K562 (cell line): Measurements from ENCODE around the gene PFDN4. TPM values are rescaled to one million over a fixed set of nuclear protein-coding genes. Genes with fewer than 3 reads are reported as not detected.

Experiments used
- NR2C2 ChIP-seq, 2 experiments: fragments of 200-800 bp in 1 of 2; sonication (Bioruptor generic) in 1 of 2; sonication (generic) in 1 of 2; formaldehyde crosslinking in 1 of 2; IDR thresholded peaks; 2 replicates each; pipeline versions ENCODE4 v1.6.1 to v1.8.0; 2016 to 2022; ENCODE audit warnings: mild to moderate bottlenecking in 1 of 2, missing compliant biosample characterization in 1 of 2, missing genetic modification characterization in 1 of 2, missing genetic modification reagents in 1 of 2
- RAD51 ChIP-seq: fragments of 450-650 bp; IDR thresholded peaks from 2 replicates; pipeline ENCODE4 v1.7.1; 2016; ENCODE audit warnings: low read depth, mild to moderate bottlenecking, borderline replicate concordance
- USF2 ChIP-seq: sonication (generic); formaldehyde crosslinking; IDR thresholded peaks from 2 replicates; pipeline ENCODE4 v1.5.0; 2020; ENCODE audit warnings: missing genetic modification reagents
- ZFX ChIP-seq: sonication (generic); formaldehyde crosslinking; IDR thresholded peaks from 2 replicates; pipeline ENCODE4 v1.8.0; 2022; ENCODE audit warnings: mild to moderate bottlenecking, missing genetic modification reagents, moderate library complexity
- ZNF165 ChIP-seq: fragments of 250-450 bp; sonication (Bioruptor Pico); IDR thresholded peaks from 2 replicates; pipeline ENCODE4 v1.4.0; 2020; ENCODE audit warnings: borderline replicate concordance
- polyA plus RNA-seq, 8 experiments: library from polyadenylated mRNA; depleted of rRNA in 4 of 8; stranded (reverse) in 5 of 8; unstranded in 3 of 8; fragments of >200 nt; fragmentation: Nextera tagmentation in 2 of 8; fragmentation: Illumina TruSeq in 1 of 8; extraction: Ambion mirVana in 2 of 8; extraction: Trizol in 1 of 8; gene quantifications; 2 replicates each; pipeline versions ENCODE4 v1.2.1 to v1.2.3, GENCODE V29; 2011 to 2014; ENCODE audit warnings: inconsistent platforms in 1 of 8, missing spikeins in 1 of 8
- total RNA-seq, 7 experiments: library from RNA; depleted of rRNA in 6 of 7; stranded (reverse); fragments of >200 nt in 6 of 7; fragmentation: Illumina TruSeq in 2 of 7; extraction: Trizol in 2 of 7; gene quantifications; 2 replicates each; pipeline versions ENCODE4 v1.2.1 to v1.2.3, GENCODE V29; 2011 to 2021; ENCODE audit warnings: low replicate concordance in 1 of 7
- TF ChIP-seq, protein P1 (sequence below): fragments of 450-650 bp; IDR thresholded peaks from 2 replicates; pipeline ENCODE4 v1.6.1; 2018; ENCODE audit not compliant: partially characterized antibody
- TF ChIP-seq, protein P2 (sequence below), 2 experiments: fragments of 200-800 bp in 1 of 2; sonication (Bioruptor generic) in 1 of 2; sonication (generic) in 1 of 2; formaldehyde crosslinking in 1 of 2; IDR thresholded peaks in 1 of 2; conservative IDR thresholded peaks in 1 of 2; 2 replicates each; pipeline versions ENCODE4 v1.5.0 to v1.6.1; 2016 to 2020; ENCODE audit warnings: missing compliant biosample characterization in 1 of 2, missing genetic modification characterization in 1 of 2, missing genetic modification reagents in 1 of 2

The PFDN4 gene
- total and polyA plus RNA-seq, 9 of the 15 experiments (the other 6 are each of a cell fraction or from before 2014, with no cell fraction given): 60.1 to 214 (median 122) TPM

DNA sequence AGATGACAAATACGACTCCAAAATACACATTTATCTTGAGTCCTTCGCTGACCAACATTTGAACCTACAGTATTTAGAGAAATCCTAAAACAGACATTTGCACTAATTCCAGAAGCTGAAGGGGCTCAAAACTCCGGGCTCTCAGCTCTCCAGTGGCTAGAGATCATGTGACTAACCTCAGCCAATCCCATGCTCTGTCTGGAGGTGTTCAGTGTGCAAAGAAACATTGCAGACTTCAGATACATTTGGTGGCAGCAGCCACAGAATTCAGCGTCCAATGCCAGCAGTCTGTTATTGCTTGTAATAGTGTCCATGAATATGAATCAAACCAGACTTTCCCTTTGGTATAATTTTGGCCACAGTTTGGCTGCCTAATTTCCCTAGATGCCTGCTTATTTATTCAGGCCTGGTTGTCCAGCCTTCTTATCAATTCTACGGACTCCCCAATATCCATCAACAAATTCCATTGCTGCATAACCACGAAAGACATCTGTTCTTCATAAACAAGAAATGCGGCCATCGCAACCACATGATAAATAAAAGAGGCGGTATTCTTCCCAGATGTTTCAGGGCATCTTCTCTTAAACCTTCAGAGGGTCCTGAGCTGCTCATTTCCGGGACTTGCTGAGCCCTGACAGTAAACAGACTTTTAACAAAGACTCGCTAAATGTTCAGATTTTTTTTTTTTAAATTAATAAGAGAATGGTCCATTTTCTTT, 19.6 kb upstream of the PFDN4 start (continued):
- TF ChIP-seq, protein P1, sequence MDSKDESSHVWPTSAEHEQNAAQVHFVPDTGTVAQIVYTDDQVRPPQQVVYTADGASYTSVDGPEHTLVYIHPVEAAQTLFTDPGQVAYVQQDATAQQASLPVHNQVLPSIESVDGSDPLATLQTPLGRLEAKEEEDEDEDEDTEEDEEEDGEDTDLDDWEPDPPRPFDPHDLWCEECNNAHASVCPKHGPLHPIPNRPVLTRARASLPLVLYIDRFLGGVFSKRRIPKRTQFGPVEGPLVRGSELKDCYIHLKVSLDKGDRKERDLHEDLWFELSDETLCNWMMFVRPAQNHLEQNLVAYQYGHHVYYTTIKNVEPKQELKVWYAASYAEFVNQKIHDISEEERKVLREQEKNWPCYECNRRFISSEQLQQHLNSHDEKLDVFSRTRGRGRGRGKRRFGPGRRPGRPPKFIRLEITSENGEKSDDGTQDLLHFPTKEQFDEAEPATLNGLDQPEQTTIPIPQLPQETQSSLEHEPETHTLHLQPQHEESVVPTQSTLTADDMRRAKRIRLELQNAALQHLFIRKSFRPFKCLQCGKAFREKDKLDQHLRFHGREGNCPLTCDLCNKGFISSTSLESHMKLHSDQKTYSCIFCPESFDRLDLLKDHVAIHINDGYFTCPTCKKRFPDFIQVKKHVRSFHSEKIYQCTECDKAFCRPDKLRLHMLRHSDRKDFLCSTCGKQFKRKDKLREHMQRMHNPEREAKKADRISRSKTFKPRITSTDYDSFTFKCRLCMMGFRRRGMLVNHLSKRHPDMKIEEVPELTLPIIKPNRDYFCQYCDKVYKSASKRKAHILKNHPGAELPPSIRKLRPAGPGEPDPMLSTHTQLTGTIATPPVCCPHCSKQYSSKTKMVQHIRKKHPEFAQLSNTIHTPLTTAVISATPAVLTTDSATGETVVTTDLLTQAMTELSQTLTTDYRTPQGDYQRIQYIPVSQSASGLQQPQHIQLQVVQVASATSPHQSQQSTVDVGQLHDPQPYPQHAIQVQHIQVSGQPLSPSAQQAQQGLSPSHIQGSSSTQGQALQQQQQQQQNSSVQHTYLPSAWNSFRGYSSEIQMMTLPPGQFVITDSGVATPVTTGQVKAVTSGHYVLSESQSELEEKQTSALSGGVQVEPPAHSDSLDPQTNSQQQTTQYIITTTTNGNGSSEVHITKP: no peak
- TF ChIP-seq ZNF165 (CRISPR knock-in tag): no peak
- TF ChIP-seq ZFX (CRISPR knock-in tag): no peak
- TF ChIP-seq RAD51: peak; percentile 52; the same call in 1 of the 2 replicates
- TF ChIP-seq, protein P2, sequence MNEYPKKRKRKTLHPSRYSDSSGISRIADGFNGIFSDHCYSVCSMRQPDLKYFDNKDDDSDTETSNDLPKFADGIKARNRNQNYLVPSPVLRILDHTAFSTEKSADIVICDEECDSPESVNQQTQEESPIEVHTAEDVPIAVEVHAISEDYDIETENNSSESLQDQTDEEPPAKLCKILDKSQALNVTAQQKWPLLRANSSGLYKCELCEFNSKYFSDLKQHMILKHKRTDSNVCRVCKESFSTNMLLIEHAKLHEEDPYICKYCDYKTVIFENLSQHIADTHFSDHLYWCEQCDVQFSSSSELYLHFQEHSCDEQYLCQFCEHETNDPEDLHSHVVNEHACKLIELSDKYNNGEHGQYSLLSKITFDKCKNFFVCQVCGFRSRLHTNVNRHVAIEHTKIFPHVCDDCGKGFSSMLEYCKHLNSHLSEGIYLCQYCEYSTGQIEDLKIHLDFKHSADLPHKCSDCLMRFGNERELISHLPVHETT (CRISPR knock-in tag; conservative IDR thresholded peaks at IDR 0.05 in 1 of 2, IDR thresholded peaks at IDR 0.05 in 1 of 2): no peak
- TF ChIP-seq USF2 (CRISPR knock-in tag): peak; percentile 53
- no peak for TF ChIP-seq NR2C2 (CRISPR knock-in tag; IDR thresholded peaks at IDR 0.05)
- no peak for TF ChIP-seq NR2C2 (tag; IDR thresholded peaks at IDR 0.05)
